Hepatocyte (in vitro differentiated cells): ENCODE results near the gene SYCE3. TPM values are rescaled to one million over a fixed set of nuclear protein-coding genes. Genes with fewer than 3 reads are reported as not detected.
"Not testable (repeated sequence)": the region's sequence is repeated elsewhere in the genome, so short reads cannot be mapped to it uniquely, and the experiment has no call there.

Experiments used
- DNase-seq: peaks from one replicate; pipeline ENCODE4 v3.0.0-alpha.2; 2016; ENCODE audit warnings: low spot score
- H2AFZ ChIP-seq: fragments of 200-600 bp; sonication (generic); 2 replicates; pipeline ENCODE4 v1.6.0; 2016; ENCODE audit warnings: antibody characterized with exemption, mild to moderate bottlenecking
- H3K27ac ChIP-seq: fragments of 200-600 bp; sonication (generic); 2 replicates; pipeline ENCODE4 v1.5.1; 2016; ENCODE audit warnings: mild to moderate bottlenecking
- H3K27me3 ChIP-seq: fragments of 200-600 bp; sonication (generic); 2 replicates; pipeline ENCODE4 v1.6.1; 2016
- H3K36me3 ChIP-seq: fragments of 200-600 bp; sonication (generic); replicated peaks from 2 replicates; pipeline ENCODE4 v1.5.1; 2016; ENCODE audit warnings: low read depth; ENCODE audit not compliant: insufficient read depth
- H3K4me1 ChIP-seq: fragments of 200-600 bp; sonication (generic); 2 replicates; pipeline ENCODE4 v1.5.1; 2016; ENCODE audit warnings: mild to moderate bottlenecking, moderate library complexity; ENCODE audit not compliant: insufficient read depth
- H3K4me2 ChIP-seq: fragments of 200-600 bp; sonication (generic); 2 replicates; pipeline ENCODE4 v1.6.0; 2016
- H3K4me3 ChIP-seq: fragments of 200-600 bp; sonication (generic); 2 replicates; pipeline ENCODE4 v1.5.1; 2016; ENCODE audit warnings: mild to moderate bottlenecking
- H3K79me2 ChIP-seq: fragments of 200-600 bp; sonication (generic); 2 replicates; pipeline ENCODE4 v1.6.0; 2017; ENCODE audit warnings: mild to moderate bottlenecking
- H3K9me2 ChIP-seq: fragments of 200-600 bp; sonication (generic); replicated peaks from 2 replicates; pipeline ENCODE4 v1.6.0; 2017; ENCODE audit warnings: mild to moderate bottlenecking; ENCODE audit not compliant: insufficient read depth
- H3K9me3 ChIP-seq: fragments of 200-600 bp; sonication (generic); 2 replicates; pipeline ENCODE4 v1.5.1; 2016; ENCODE audit warnings: low read depth, mild to moderate bottlenecking
- H4K20me1 ChIP-seq: fragments of 200-600 bp; sonication (generic); 2 replicates; pipeline ENCODE4 v1.6.0; 2016; ENCODE audit warnings: mild to moderate bottlenecking; ENCODE audit not compliant: insufficient read depth, poor library complexity, severe bottlenecking
- CTCF ChIP-seq: fragments of 200-600 bp; sonication (generic); IDR thresholded peaks from 2 replicates; pipeline ENCODE4 v1.5.1; 2016; ENCODE audit warnings: antibody characterized with exemption, mild to moderate bottlenecking; ENCODE audit not compliant: poor library complexity
- EZH2 ChIP-seq: fragments of 200-600 bp; sonication (generic); IDR thresholded peaks from 2 replicates; pipeline ENCODE4 v1.6.1; 2016; ENCODE audit warnings: antibody characterized with exemption, mild to moderate bottlenecking, borderline replicate concordance
- EZH2phosphoT487 ChIP-seq: fragments of 200-600 bp; sonication (generic); IDR thresholded peaks from one replicate; pipeline ENCODE4 v1.6.1; 2018; ENCODE audit warnings: antibody characterized with exemption, mild to moderate bottlenecking, low read depth, moderate library complexity; ENCODE audit not compliant: unreplicated experiment, severe bottlenecking
- WGBS: methylation state at CpG from one replicate; pipeline ENCODE4 v1.1.6; 2016; ENCODE audit warnings: low lambda C conversion rate; ENCODE audit errors: missing lambda C conversion rate; 5-methylcytosine and 5-hydroxymethylcytosine counted together
- polyA plus RNA-seq: library from polyadenylated mRNA; unstranded; fragments of >200 nt; fragmentation: Nextera tagmentation; extraction: Ambion mirVana; gene quantifications from 2 replicates; pipeline ENCODE4 v1.2.1, GENCODE V29; 2016
- total RNA-seq: library from RNA; depleted of rRNA; stranded (reverse); fragments of >200 nt; gene quantifications from 2 replicates; pipeline ENCODE4 v1.2.3, GENCODE V29; 2014

The SYCE3 gene
- total and polyA plus RNA-seq, 2 experiments from 2014 or later, result 1.4 TPM; not detected in 1

- peak overlapping the region; percentile 78 for H2AFZ ChIP-seq
- H3K27ac ChIP-seq, result peak overlapping the region; percentile 71
- peak; percentile 89 for DNase-seq
- TF ChIP-seq EZH2 (no peak), CTCF (peak; percentile 59), EZH2phosphoT487 (no peak)
- peaks cover 14% of the 10 kb centered on the region for H3K4me1 ChIP-seq
- no peaks in the 10 kb centered on the region for H3K79me2 ChIP-seq
- H4K20me1 ChIP-seq, result no peaks in the 10 kb centered on the region
- H3K9me3 ChIP-seq, result no peaks in the 10 kb centered on the region
- no peak overlapping the region for H3K4me3 ChIP-seq
- peak overlapping the region; percentile 87 for H3K4me2 ChIP-seq
- H3K36me3 ChIP-seq, result no peaks in the 10 kb centered on the region
- WGBS, result 9% methylated on average over 47 of the region's 52 CpGs
- H3K27me3 ChIP-seq, result no peaks in the 10 kb centered on the region
- H3K9me2 ChIP-seq, result no peaks in the 10 kb centered on the region
Measured at GRCh38 chr22:50544078-50544745, 18.5 kb downstream of the SYCE3 start.

GRCh38 chr22:50542416-50542927 lies 20.2 kb downstream of the SYCE3 start:
- H3K4me3 ChIP-seq, result no peak overlapping the region
- H2AFZ ChIP-seq, result no peak overlapping the region
- peak overlapping the region; percentile 78 for H3K27ac ChIP-seq
- H3K4me2 ChIP-seq, result no peak overlapping the region
- no peaks in the 10 kb centered on the region for H3K79me2 ChIP-seq
- H3K36me3 ChIP-seq, result no peaks in the 10 kb centered on the region
- H4K20me1 ChIP-seq, result no peaks in the 10 kb centered on the region
- WGBS, result 91% methylated on average over 19 of the region's 19 CpGs
- H3K27me3 ChIP-seq, result no peaks in the 10 kb centered on the region
- no peak for DNase-seq
- TF ChIP-seq EZH2 (no peak), EZH2phosphoT487 (no peak), CTCF (no peak)
- H3K4me1 ChIP-seq, result peaks cover 18% of the 10 kb centered on the region
- H3K9me2 ChIP-seq, result no peaks in the 10 kb centered on the region
- no peaks in the 10 kb centered on the region for H3K9me3 ChIP-seq

GRCh38 chr22:50541667-50542026 lies 21.1 kb downstream of the SYCE3 start:
- H3K4me3 ChIP-seq, H4K20me1 ChIP-seq, H3K4me2 ChIP-seq, H2AFZ ChIP-seq, H3K9me2 ChIP-seq, H3K27me3 ChIP-seq, H3K9me3 ChIP-seq, H3K79me2 ChIP-seq, H3K36me3 ChIP-seq: not testable (repeated sequence)
- WGBS, result 74% methylated on average over 5 of the region's 5 CpGs
- Histone ChIP-seq H3K4me1 (peaks cover 18% of the 10 kb centered on the region), H3K27ac (peak overlapping the region; percentile 78)
- DNase-seq, result peak; percentile 35

GRCh38 chr22:50540381-50540780 lies 22.3 kb downstream of the SYCE3 start:
- no peak overlapping the region for H3K4me2 ChIP-seq
- H3K79me2 ChIP-seq, result no peaks in the 10 kb centered on the region
- H2AFZ ChIP-seq, result no peak overlapping the region
- no peak for TF ChIP-seq EZH2
- no peak for TF ChIP-seq EZH2phosphoT487
- H3K27me3 ChIP-seq, result no peaks in the 10 kb centered on the region
- peak overlapping the region; percentile 80 for H3K27ac ChIP-seq
- no peaks in the 10 kb centered on the region for H4K20me1 ChIP-seq
- DNase-seq, result no peak
- 83% methylated on average over 10 of the region's 10 CpGs for WGBS
- no peaks in the 10 kb centered on the region for H3K9me3 ChIP-seq
- H3K4me3 ChIP-seq, result no peak overlapping the region
- H3K9me2 ChIP-seq, result no peaks in the 10 kb centered on the region
- no peaks in the 10 kb centered on the region for H3K36me3 ChIP-seq
- peaks cover 18% of the 10 kb centered on the region for H3K4me1 ChIP-seq
